Smooth muscle cell (in vitro differentiated cells): ENCODE results near the gene KCNH2. TPM values are rescaled to one million over a fixed set of nuclear protein-coding genes. Genes with fewer than 3 reads are reported as not detected.
"Not testable (repeated sequence)": the region's sequence is repeated elsewhere in the genome, so short reads cannot be mapped to it uniquely, and the experiment has no call there.

Source experiments
- DNase-seq: peaks from one replicate; lab custom pipeline; 2025; ENCODE audit not compliant: unreplicated experiment; lab: John Stamatoyannopoulos, UW
- H2AFZ ChIP-seq: fragments of 200-600 bp; sonication (generic); 2 replicates; pipeline ENCODE4 v1.6.0; 2016; ENCODE audit warnings: antibody characterized with exemption, low read depth, mild to moderate bottlenecking
- H3F3A ChIP-seq: fragments of 200-600 bp; sonication (generic); 2 replicates; pipeline ENCODE4 v1.6.0; 2017; ENCODE audit warnings: antibody characterized with exemption, low read depth
- H3K27ac ChIP-seq: fragments of 200-600 bp; sonication (generic); 2 replicates; pipeline ENCODE4 v1.5.1; 2016; ENCODE audit warnings: low read depth, mild to moderate bottlenecking
- H3K27me3 ChIP-seq: fragments of 200-600 bp; sonication (generic); 2 replicates; pipeline ENCODE4 v1.6.1; 2016; ENCODE audit warnings: low read depth, mild to moderate bottlenecking
- H3K36me3 ChIP-seq: fragments of 200-600 bp; sonication (generic); 2 replicates; pipeline ENCODE4 v1.5.1; 2016; ENCODE audit warnings: low read depth
- H3K4me1 ChIP-seq: fragments of 200-600 bp; sonication (generic); 2 replicates; pipeline ENCODE4 v1.5.1; 2016; ENCODE audit warnings: low read depth
- H3K4me2 ChIP-seq: fragments of 200-600 bp; sonication (generic); 2 replicates; pipeline ENCODE4 v1.6.0; 2016; ENCODE audit warnings: mild to moderate bottlenecking
- H3K4me3 ChIP-seq: fragments of 200-600 bp; sonication (generic); 2 replicates; pipeline ENCODE4 v1.5.1; 2016; ENCODE audit warnings: mild to moderate bottlenecking
- H3K79me2 ChIP-seq: fragments of 200-600 bp; sonication (generic); 2 replicates; pipeline ENCODE4 v1.6.0; 2016; ENCODE audit warnings: low read depth, mild to moderate bottlenecking
- H3K9ac ChIP-seq: fragments of 200-600 bp; sonication (generic); 2 replicates; pipeline ENCODE4 v1.6.0; 2016; ENCODE audit warnings: low read depth
- H3K9me3 ChIP-seq: fragments of 200-600 bp; sonication (generic); replicated peaks from 2 replicates; pipeline ENCODE4 v1.5.1; 2016; ENCODE audit warnings: low read depth
- H4K20me1 ChIP-seq: fragments of 200-600 bp; sonication (generic); 2 replicates; pipeline ENCODE4 v1.6.0; 2016; ENCODE audit warnings: low read depth
- CTCF ChIP-seq: fragments of 200-600 bp; sonication (generic); IDR thresholded peaks from 2 replicates; pipeline ENCODE4 v1.5.1; 2017; ENCODE audit warnings: borderline replicate concordance, mild to moderate bottlenecking, antibody characterized with exemption; ENCODE audit not compliant: insufficient read depth, poor library complexity, severe bottlenecking
- WGBS: methylation state at CpG from one replicate; pipeline ENCODE4 v1.1.7; 2016; ENCODE audit warnings: low lambda C conversion rate; 5-methylcytosine and 5-hydroxymethylcytosine counted together
- polyA plus RNA-seq: library from polyadenylated mRNA; unstranded; fragments of >200 nt; fragmentation: Nextera tagmentation; extraction: Ambion mirVana; gene quantifications from 2 replicates; pipeline ENCODE4 v1.2.1, GENCODE V29; 2016
- total RNA-seq: library from RNA; depleted of rRNA; stranded (reverse); fragments of >200 nt; gene quantifications from 2 replicates; pipeline ENCODE4 v1.2.3, GENCODE V29; 2014

Gene KCNH2
- 12.9 and 13.3 TPM in 2 replicates for total RNA-seq
- 32.1 and 37.7 TPM in 2 replicates for polyA plus RNA-seq

- WGBS: 1% methylated on average over 34 of the region's 81 CpGs
- no peaks in the 10 kb centered on the region for H3K9me3 ChIP-seq
- H3K4me3 ChIP-seq: peak within 1 kb of the TSS; percentile 53
- H3K36me3 ChIP-seq: no peaks in the 10 kb centered on the region
- TF ChIP-seq CTCF: no peak
- H3K4me1 ChIP-seq: peaks cover 32% of the 10 kb centered on the region
- H3F3A ChIP-seq: peaks cover 10% of the 10 kb centered on the region
- no peaks in the 10 kb centered on the region for H4K20me1 ChIP-seq
- H3K27me3 ChIP-seq: peaks cover 23% of the 10 kb centered on the region
- H2AFZ ChIP-seq: peak within 1 kb of the TSS; percentile 77
- H3K4me2 ChIP-seq: peak within 1 kb of the TSS; percentile 95
- no peak within 1 kb of the TSS for H3K9ac ChIP-seq
- H3K79me2 ChIP-seq: no peaks in the 10 kb centered on the region
- no peak within 1 kb of the TSS for H3K27ac ChIP-seq
- DNase-seq: no peak
These were observed at the start of gene KCNH2 for GRCh38 chr7:150978126-150978789. Gene KCNH2, minus strand, starts transcription at chr7:150978321. Its CDS starts 408 bp downstream, at chr7:150977913.

GRCh38 chr7:151027728-151028130 is 49.6 kb upstream of the KCNH2 start:
- DNase-seq, H3K9me3 ChIP-seq, H3F3A ChIP-seq, H3K27me3 ChIP-seq, H3K36me3 ChIP-seq, H4K20me1 ChIP-seq: not testable (repeated sequence)
- Histone ChIP-seq H3K79me2 (peaks cover 22% of the 10 kb centered on the region), H3K4me1 (peaks cover 19% of the 10 kb centered on the region), H3K4me2 (peak overlapping the region; percentile 82), H2AFZ (peak overlapping the region; percentile 24), H3K27ac (peak overlapping the region; percentile 86), H3K9ac (peak overlapping the region; percentile 69), H3K4me3 (peak overlapping the region; percentile 61)
- WGBS: 2% methylated on average over 16 of the region's 16 CpGs

- H3K27me3 ChIP-seq, DNase-seq, H3K9me3 ChIP-seq, H4K20me1 ChIP-seq, H3F3A ChIP-seq, H3K36me3 ChIP-seq: not testable (repeated sequence)
- Histone ChIP-seq H3K79me2 (peaks cover 17% of the 10 kb centered on the region), H3K9ac (peak overlapping the region; percentile 69), H3K4me3 (peak overlapping the region; percentile 61), H3K4me1 (peaks cover 19% of the 10 kb centered on the region), H3K4me2 (peak overlapping the region; percentile 82), H2AFZ (peak overlapping the region; percentile 30), H3K27ac (peak overlapping the region; percentile 86)
- WGBS: 15% methylated on average over 19 of the region's 19 CpGs
These were observed 48.9 kb upstream of the KCNH2 start for GRCh38 chr7:151026771-151027727.

GRCh38 chr7:151025924-151026671 is 48.0 kb upstream of the KCNH2 start:
- Histone ChIP-seq H3K36me3 (no peaks in the 10 kb centered on the region), H3K27ac (peak overlapping the region; percentile 86), H3K4me3 (no peak overlapping the region), H2AFZ (peak overlapping the region; percentile 30), H3K4me1 (peaks cover 19% of the 10 kb centered on the region), H3K9ac (no peak overlapping the region), H3K27me3 (no peaks in the 10 kb centered on the region), H4K20me1 (no peaks in the 10 kb centered on the region), H3K4me2 (peak overlapping the region; percentile 17), H3K9me3 (no peaks in the 10 kb centered on the region), H3F3A (no peaks in the 10 kb centered on the region), H3K79me2 (peaks cover 13% of the 10 kb centered on the region)
- 76% methylated on average over 4 of the region's 4 CpGs for WGBS
- no peak for DNase-seq
- TF ChIP-seq CTCF: no peak
